OCI-M1 (cell line): ENCODE data around the gene HAUS8.

Experiments used
- DNase-seq: peaks from one replicate; lab custom pipeline; 2025; lab: John Stamatoyannopoulos, UW

Gene HAUS8

DNA sequence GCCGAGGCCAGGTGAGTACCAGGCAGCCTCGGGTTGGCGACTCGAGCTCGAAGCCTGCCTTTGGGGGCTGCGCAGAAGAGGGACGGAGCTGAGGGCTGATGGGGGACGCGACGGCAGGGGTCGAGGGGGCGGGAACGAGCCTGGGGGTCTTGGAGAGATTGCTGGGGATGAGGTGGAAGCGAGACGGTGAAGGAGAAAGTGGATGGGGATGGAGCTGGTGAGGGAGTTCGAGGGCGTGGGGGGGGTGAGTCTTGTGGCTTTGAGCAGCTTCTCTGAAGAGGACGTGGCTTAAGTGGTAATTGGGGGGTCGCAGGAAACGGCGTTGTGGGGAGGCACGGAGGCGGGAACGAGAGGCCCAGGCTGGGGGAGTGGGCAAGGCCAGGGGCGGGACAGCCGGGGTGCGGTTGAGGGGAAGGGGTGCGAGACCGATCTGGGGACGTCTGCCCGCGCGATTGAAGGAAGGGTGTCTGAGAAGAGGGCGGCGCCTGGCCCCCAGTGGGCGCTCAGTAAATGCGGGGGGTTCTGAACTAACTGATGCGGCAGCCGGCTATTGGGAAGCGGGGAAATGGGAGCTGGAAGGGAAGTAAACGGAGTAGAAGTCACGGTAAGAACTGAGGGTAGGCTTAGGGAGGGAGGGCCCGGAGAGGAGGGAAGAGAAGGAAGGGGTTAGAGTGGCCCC lies 751 bp upstream of the HAUS8 start:
- DNase-seq = peak; percentile 63

DNA sequence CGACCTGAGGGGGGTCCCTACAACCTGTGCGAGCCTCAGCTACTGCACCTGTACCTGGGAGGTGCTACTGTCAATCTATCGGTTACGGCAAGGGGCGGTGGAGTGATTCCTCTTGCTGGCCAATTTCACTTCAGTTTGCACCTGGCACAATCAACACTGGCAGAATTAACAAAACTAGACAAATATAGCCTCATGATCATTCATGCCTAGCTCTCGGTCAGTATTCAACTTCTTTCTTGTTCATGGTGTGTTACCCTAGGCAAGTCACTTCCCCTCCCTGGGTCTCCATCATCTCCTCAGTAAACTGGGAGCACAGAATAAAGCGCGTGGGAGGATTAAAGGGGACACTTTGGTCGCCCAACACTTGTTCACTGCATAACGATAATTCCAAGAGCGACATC lies 618 bp downstream of the HAUS8 start:
- DNase-seq = no peak

DNA sequence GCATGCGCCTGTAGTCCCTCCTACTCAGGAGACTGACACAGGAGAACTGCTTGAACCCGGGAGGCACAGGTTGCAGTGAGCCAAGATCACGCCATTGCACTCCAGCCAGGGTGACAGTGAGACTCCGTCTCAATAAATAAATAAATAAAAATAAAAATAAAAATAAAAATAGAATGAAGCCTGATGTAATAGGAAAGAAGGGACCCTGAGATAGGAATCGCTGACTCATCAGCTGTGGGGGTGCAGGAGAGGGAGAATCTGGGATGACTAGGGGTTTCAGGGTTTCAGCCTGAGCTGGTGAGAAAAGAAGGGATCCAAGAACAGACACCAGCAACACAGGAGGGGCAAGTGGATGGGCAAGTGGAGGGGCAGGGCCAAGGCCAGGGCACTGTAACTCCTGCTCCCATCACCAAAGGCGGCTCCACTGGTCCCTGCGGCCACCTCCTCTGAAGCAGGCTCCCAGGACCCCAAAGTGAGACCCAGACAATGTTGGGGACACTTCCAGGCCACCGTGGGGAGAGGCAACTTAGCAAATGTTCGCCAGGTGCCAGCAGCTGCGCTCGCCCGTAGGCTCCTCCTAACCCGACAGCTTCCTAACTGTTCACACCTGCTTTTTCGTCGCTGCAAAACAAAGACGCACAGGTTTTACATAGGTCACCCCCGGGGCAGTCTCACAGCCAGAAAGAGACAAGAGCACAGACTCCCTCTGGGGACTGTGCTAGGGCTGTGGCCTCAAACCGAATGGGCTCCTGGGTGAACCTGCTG lies 1.2 kb downstream of the HAUS8 start:
- DNase-seq = peak; percentile 57

DNA sequence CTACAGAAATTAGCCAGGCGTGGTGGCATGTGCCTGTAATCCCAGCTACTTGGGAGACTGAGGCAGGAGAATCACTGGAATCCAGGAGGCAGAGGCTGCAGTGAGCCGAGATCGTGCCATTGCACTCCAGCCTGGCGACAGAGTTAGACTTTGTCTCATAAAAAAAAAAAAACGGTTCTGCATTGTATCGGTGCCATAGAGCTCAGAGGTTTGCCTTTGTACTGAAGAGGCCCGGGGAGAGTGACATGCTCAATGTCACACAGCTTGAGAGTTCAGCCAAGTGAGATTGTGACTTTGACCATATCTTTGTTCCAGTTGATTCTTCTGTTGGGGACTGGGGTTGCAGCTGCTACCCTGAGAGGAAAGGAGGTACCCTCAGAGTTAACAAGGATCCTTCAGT lies 4.3 kb downstream of the HAUS8 start:
- no peak for DNase-seq

- DNase-seq = no peak
These were observed 4.8 kb downstream of the HAUS8 start for GRCh38 chr19:17070421-17070820.

DNA sequence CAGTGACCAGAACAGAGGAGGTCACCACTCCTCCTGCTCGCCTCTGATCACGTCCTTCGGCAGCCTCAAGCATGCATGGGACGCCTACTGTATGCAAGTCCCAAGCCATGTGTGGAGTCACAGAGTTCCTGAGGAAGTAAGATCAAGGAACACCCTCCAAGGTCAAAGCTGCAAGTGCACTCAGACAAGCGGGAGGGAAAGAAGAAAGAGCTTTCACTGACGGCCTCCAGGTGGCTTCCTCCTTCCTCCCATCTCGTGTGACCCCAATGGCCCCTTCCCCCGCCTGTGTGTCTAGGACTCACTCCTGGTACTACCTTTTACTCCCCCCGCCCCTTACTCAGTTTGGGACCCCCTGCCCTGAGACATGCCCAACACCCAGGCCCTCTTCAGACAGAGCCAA lies 6.1 kb downstream of the HAUS8 start:
- DNase-seq = no peak

GRCh38 chr19:17063428-17063827 lies 11.8 kb downstream of the HAUS8 start:
- DNase-seq = no peak

DNA sequence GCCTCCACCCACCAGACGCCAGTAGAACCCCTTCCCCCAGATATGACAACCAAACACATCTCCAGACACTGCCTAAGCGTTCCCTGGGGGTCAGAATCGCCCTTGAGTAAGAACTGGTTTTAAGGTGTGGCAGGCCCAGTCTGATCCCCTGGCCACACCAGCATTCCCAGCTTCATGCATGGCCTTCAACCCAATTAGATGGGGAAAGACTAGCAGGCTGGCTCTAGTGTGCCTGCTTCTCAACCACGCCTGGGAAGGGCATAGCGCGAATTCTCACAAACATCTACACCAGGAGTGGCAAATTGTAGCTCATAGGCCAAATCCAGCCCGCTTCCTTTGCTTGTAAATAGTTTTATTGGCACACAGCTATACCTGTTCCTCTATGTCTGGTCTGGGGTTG lies 13.6 kb downstream of the HAUS8 start:
- DNase-seq = no peak

DNA sequence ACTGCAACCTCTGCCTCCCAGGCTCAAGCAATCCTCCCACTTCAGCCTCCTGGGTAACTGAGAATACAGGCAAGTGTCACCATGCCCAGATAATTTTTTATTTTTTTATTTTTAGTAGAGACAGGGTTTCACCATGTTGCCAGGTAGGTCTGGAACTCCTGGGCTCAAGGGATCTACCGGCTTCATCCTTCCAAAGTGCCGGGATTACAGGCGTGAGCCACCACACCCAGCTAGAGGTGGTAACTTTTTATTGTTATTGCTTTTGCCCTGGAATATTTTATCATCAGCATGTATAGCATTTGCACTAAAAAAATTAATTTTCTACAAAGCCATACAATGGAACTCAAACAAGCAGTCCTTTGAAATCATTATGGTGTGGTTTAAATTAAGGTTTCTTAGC lies 14.0 kb downstream of the HAUS8 start:
- DNase-seq = no peak

DNA sequence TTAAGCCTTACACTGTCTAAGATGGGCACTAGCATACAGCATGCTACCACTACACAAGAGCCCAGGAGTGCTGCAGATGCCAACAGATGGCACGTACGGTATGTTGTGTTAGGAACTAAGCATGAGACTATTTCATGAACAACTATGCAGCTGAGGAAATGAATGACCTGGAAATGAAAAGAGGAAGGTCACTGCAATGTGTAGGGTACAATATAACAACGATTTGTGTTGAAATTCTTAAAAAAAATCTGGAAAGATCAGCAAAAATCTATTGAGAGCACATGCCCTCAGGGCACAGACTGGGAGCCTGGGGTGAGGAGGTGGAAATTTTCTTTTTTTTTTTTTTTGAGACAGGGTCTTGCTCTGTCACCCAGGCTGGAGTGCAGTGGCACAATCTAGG lies 14.4 kb downstream of the HAUS8 start:
- no peak for DNase-seq

DNA sequence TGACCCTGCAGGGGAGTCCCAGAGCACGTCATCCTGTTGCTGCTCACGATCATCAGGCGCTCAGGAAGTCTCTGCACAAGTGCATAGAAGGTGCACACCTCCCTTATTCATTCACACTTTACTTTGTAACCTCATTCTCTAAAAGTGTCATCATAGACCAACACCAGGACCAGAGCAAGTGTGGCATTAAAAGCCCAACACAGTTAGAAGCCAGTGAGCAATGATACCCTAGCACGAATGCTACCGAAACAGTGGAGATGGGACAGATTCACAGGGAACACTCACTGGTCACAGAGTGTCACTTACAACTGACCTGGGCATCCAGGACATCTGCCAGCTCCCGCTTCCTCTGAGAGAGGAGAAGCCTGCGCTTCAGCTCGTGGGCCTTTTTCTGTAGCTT lies 17.0 kb downstream of the HAUS8 start:
- peak; percentile 49 for DNase-seq

DNA sequence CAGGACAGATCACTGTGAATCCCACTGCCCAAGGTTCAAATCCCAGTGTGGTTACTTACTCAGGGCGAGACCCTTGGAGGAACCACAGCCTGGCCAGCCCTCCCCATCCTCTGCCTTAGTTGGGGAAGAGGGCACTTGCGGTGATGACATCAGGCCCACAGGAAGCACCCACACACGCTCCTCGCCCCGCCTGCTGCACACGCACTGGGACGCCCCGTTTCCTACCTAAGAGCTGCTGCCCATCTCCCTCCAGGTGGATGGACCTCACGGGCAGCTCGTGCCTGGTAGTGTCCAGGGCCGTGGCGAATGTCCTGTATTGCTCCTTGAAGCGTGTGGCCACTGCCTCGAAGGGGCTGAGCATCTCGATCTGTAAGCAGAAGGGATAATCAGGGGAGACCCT lies 19.6 kb downstream of the HAUS8 start:
- DNase-seq = no peak

GRCh38 chr19:17054746-17055145 lies 20.5 kb downstream of the HAUS8 start:
- no peak for DNase-seq

- DNase-seq = peak; percentile 38
These were observed 22.8 kb downstream of the HAUS8 start for GRCh38 chr19:17052439-17052838.

DNA sequence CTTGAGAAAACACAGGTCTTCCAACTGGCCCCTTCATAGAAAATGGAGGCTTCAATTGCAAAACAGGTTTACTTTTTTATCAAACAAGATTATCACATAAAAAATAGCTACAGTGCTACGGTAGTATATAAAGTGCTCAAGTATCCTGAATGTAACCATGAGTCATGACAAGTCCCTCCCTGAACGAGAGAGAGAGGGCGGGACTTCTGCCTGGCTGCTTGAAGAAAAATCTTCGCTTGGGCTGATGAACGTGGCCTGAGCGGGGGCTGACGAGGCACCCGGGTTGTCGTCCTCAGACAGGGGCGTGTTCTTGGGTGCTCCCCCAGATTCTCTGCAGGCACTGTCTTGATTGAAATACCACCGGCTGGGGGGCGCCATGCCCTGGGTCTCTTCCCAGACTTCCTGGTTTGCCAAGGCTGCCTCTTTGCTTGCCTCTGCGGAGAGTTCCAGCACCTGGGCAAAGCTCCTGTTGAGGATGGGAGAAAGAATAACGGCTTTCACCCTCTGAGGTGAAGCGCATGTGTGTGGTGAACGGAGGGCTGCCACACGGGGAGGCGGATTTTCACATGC lies 25.5 kb downstream of the HAUS8 start:
- no peak for DNase-seq

GRCh38 chr19:17048885-17049453 lies 26.3 kb downstream of the HAUS8 start:
- no peak for DNase-seq

DNA sequence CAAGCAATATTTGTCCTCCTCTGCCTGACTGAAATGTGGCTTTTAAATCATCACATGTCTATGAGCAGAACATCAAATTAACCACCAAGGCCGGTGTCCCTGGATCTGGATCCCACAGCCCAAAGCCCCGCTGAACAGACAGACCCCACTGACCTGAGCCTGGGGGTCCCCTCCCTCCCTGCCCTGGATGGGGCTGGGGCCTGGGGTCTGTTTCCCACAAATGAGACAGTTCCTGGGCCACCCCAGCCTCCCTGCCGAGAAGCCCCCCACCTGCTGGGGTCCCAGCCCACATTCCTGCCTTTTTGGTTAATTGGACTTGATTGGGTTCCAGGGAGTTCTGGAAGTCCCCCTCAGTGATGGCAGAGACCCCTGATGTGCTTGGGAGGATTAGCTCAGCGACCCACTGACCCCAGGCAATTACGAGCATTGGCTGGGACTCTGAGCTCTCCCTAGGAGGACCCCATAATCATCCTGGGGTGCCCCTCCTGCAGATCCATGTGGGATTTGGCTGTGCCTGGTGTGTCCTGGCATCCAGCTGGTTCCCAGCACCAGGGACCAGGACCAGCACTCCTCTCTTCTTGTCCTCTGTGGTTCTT lies 29.2 kb downstream of the HAUS8 start:
- no peak for DNase-seq

GRCh38 chr19:17043744-17044143 lies 31.5 kb downstream of the HAUS8 start:
- no peak for DNase-seq

- no peak for DNase-seq
These were observed 33.3 kb downstream of the HAUS8 start for GRCh38 chr19:17041976-17042375.

- DNase-seq = no peak
These were observed 37.2 kb downstream of the HAUS8 start for GRCh38 chr19:17037966-17038500.

GRCh38 chr19:17037184-17037583 lies 38.1 kb downstream of the HAUS8 start:
- DNase-seq = no peak

DNA sequence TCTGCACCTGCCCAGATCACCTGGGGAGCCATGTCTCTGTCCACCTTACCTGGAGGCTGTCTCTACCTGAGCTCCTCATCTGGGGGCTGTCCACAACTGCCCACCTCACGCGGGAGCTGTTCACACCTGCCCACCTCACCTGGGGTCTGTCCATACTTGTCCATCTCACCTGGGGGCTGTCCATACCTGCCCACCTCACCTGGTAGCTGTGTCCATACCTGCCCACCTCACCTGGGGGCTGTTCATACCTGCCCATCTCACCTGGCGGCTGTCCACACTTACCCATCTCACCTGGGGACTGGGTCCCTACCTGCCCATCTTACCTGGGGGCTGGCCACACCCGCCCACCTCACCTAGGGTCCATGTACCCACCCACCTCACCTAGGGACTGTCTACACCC lies 38.6 kb downstream of the HAUS8 start:
- DNase-seq = no peak
